ENCODE data around the gene WDR74.

DNA sequence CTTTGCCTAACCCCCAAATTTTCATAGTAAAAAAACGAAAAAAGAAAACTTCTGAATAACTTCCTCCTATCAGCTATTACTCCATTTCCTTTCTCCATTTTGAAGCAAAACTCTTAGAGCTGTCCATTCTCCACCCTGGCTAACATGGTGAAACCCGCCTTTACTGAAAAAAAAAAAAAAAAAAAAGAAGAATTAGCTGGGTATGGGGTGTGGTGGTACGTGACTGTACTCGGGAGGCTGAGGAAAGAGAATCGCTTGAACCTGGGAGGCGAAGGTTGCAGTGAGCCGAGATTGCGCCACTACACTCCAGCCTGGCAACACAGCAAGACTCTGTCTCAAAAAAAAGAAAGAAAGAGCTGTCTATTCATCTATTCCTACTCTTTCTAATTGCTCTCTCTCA, 22.8 kb downstream of the WDR74 start:
- TF ChIP-seq POLR2A (IDR thresholded peaks at IDR 0.05) (no peak), CTCF (IDR thresholded peaks at IDR 0.05) (no peak)

Data from gastroesophageal sphincter (tissue), 3 donors.